Fibroblast of skin of right quadriceps (primary cell): ENCODE results near the gene LTBP1.
"Not testable (repeated sequence)": the region's sequence is repeated elsewhere in the genome, so short reads cannot be mapped to it uniquely, and the experiment has no call there.

Experiments used
- DNase-seq: peaks from one replicate; pipeline ENCODE4 v3.0.0-alpha.2; 2013

The LTBP1 gene

DNA sequence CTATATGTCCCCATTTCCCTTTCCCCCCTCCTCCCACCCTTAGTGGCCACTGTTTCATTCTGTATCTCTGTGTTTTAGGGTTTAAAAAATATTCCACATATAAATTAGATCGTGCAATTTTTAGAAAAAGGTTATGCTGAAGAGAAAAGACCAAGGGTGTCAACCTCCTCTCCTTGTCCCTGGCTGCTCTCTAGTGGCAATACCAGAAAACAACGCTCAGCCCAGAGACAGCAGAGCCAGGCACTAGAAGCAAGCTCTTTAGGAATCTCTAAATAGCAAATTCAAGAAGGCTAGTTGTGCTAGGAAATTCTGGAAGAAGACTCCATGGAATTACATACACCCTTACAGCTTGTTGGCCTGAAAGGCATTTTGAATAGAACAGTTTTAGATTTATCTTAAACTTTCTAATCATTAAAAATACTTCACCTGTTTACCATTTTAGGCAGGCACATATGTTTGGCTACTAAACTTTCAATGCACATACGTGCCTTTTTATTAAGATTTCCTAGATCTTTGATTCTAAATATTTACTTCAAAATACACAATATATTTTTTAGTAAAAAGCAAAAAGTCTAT, 494.6 kb downstream of the LTBP1 start:
- DNase-seq = peak; percentile 73

DNA sequence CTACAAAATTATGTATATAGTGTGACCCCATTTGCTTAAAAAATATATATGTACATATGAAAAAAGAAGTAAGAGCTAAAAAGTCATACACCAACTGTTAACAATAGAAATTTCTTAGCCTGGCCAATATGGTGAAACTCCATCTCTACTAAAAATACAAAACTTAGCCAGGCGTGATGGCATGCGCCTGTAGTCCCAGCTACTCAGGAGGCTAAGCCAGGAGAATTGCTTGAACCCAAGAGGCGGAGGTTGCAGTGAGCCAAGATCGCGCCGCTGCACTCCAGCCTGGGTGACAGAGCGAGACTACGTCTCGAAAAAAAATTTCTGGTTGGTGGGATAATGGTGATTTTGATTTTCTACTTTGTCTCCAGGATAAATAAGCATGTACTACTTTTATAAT, 495.3 kb downstream of the LTBP1 start:
- not testable (repeated sequence) for DNase-seq

DNA sequence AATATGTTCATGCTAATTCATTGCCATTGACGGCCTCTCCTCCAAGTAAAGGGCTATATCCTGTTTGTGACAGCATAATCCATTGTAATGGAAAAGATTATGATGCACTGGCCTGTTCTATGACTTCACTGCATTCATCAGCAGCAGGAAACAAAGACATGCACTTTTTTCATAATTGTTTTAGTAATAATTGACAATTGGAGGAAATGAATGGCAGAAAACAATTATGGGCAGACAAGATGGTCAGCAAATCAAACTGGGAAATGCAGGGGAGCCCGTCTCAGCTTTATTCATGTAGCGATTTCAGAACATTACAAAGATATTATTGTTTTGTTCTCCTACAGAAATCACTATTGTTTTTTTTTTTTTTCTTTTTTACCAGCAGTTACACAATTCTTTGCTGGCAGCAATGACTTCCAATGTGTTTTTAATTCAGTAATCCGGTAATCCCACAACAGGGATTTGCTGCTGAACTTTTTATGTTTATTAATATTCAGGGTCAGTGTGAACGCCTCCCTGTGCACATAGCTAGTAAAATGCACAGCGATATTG, 495.9 kb downstream of the LTBP1 start:
- DNase-seq = no peak

DNA sequence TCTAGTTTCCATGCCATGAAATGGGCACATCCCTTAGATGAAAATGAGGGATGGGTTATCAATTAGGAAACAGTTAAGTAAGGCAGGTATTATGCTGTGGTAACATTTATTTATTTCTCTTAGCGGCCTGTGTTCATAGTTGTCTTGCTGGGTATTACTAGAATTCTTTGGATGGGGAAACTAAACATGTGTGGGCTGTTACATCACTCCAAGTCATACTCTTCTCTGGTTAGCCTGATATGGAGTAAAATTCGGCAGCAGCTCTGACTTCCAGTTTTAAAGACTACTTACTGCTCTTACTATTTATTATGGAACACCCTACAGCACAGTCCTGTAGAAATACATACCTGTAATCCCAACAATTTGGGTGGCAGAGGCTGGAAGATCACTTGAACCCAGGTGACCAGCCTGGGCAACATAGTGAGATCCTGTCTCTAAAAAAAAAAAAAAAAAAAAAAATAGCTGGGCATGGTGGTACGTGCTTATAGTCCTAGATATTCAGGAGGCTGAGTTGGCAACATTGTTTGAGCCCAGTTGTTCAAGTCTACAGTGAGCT, 496.6 kb downstream of the LTBP1 start:
- DNase-seq = no peak

DNA sequence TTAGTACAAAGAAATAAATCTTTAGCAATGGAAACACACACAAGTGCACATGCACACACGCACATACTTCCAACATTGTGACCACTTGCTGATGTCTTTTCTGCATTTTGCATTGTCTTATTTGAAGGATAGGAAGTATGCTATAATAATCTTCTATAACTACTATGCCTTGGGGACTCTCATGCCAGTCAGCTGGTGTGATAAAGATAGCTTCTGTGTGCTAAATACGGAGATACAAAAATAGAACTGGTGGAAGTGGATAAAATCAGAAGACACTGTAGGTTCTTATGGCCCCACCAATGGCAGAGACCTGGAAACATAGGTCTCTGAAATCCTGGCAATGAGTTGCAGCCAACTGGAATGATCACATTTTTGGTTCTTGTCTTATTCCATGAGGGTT, 498.2 kb downstream of the LTBP1 start:
- DNase-seq = no peak

DNA sequence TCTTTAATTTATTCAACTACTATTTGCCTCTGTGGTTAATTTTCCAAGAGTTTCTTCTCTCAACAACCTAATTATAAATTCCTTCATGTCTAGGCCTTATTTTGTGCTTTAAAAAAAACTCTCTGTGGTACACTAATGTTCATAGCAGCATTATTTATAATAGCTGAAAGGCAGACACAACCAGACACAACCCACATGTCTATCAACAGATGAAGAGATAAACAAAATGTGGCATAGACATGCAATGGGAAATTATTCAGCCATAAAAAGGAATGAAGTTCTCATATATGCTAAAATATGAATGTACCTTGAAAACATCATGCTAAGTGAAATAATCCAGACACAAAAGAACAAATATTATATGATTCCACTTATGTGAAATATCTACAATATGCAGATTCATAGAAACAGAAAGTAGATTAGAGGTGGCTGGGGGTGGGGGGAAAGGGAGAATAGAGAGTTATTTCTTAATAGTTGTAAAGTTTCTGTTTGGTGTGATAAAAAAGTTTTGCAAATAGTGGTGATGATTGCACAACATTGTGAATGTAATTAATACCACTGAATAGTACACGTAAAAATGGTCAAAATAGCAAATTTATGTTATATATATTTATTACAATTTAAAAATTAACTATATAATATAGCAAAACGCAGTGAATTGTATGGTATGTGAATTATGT, 501.6 kb downstream of the LTBP1 start:
- peak; percentile 25 for DNase-seq
